Loucy (cell line): ENCODE results near the gene RAVER2.
"Not testable (repeated sequence)": the region's sequence is repeated elsewhere in the genome, so short reads cannot be mapped to it uniquely, and the experiment has no call there.

ENCODE experiments used
- H2AFZ ChIP-seq: fragments of 200-600 bp; sonication (generic); 2 replicates; pipeline ENCODE4 v1.6.0; 2016; ENCODE audit warnings: antibody characterized with exemption, mild to moderate bottlenecking, low read length, moderate library complexity
- H3F3A ChIP-seq: fragments of 200-600 bp; 2 replicates; pipeline ENCODE4 v1.6.0; 2016; ENCODE audit warnings: antibody characterized with exemption, low read depth, mild to moderate bottlenecking
- H3K27me3 ChIP-seq: fragments of 200-600 bp; sonication (generic); 2 replicates; pipeline ENCODE4 v1.6.1; 2014; ENCODE audit warnings: low read length, mild to moderate bottlenecking; ENCODE audit not compliant: insufficient read depth, poor library complexity, severe bottlenecking
- H3K36me3 ChIP-seq: fragments of 200-600 bp; sonication (generic); 2 replicates; pipeline ENCODE4 v1.6.1; 2016; ENCODE audit warnings: low read length; ENCODE audit not compliant: insufficient read depth
- H3K4me1 ChIP-seq: fragments of 200-600 bp; sonication (generic); 2 replicates; pipeline ENCODE4 v1.5.1; 2014; ENCODE audit warnings: low read length, mild to moderate bottlenecking; ENCODE audit not compliant: insufficient read depth, poor library complexity, severe bottlenecking
- H3K4me2 ChIP-seq: fragments of 200-600 bp; sonication (generic); 2 replicates; pipeline ENCODE4 v1.6.0; 2014; ENCODE audit warnings: antibody characterized with exemption, low read length, low read depth, mild to moderate bottlenecking; ENCODE audit not compliant: poor library complexity, severe bottlenecking
- H3K4me3 ChIP-seq: fragments of 200-600 bp; sonication (generic); 2 replicates; pipeline ENCODE4 v1.5.1; 2014; ENCODE audit warnings: low read length, mild to moderate bottlenecking, mixed read lengths; ENCODE audit not compliant: poor library complexity, severe bottlenecking
- H3K79me2 ChIP-seq: fragments of 200-600 bp; sonication (generic); 2 replicates; pipeline ENCODE4 v1.6.1; 2014; ENCODE audit warnings: low read length; ENCODE audit not compliant: insufficient read depth
- H3K9ac ChIP-seq: fragments of 200-600 bp; sonication (generic); 2 replicates; pipeline ENCODE4 v1.6.0; 2014; ENCODE audit warnings: mild to moderate bottlenecking, low read depth, low read length, moderate library complexity; ENCODE audit not compliant: poor library complexity, severe bottlenecking
- H3K9me2 ChIP-seq: fragments of 200-600 bp; sonication (generic); replicated peaks from 2 replicates; pipeline ENCODE4 v1.6.1; 2016; ENCODE audit warnings: low read depth, low read length, mixed read lengths
- H3K9me3 ChIP-seq: fragments of 200-600 bp; sonication (generic); 2 replicates; pipeline ENCODE4 v1.6.1; 2014; ENCODE audit warnings: mild to moderate bottlenecking, antibody characterized with exemption, low read length, low read depth; ENCODE audit not compliant: insufficient read depth
- H4K20me1 ChIP-seq: fragments of 200-600 bp; sonication (generic); 2 replicates; pipeline ENCODE4 v1.6.0; 2014; ENCODE audit warnings: antibody characterized with exemption, low read length, mild to moderate bottlenecking; ENCODE audit not compliant: insufficient read depth, poor library complexity, severe bottlenecking
- CTCF ChIP-seq: fragments of 200-600 bp; sonication (generic); conservative IDR thresholded peaks from 2 replicates; pipeline ENCODE4 v1.5.1; 2014; ENCODE audit warnings: mild to moderate bottlenecking, antibody characterized with exemption, low read length
- EZH2phosphoT487 ChIP-seq: fragments of 200-600 bp; IDR thresholded peaks from 2 replicates; pipeline ENCODE4 v1.6.1; 2018; ENCODE audit warnings: antibody characterized with exemption, mild to moderate bottlenecking, moderate library complexity, borderline replicate concordance

The RAVER2 gene

GRCh38 chr1:64814427-64814826, 69.6 kb downstream of the RAVER2 start:
- Histone ChIP-seq H3K27me3 (no peaks in the 10 kb centered on the region), H3K4me1 (no peaks in the 10 kb centered on the region), H3K9me2 (no peaks in the 10 kb centered on the region), H3K4me2 (no peak overlapping the region), H2AFZ (no peak overlapping the region), H3K9me3 (no peaks in the 10 kb centered on the region; the same call in 1 of the 2 replicates), H3K9ac (no peak overlapping the region), H3F3A (no peaks in the 10 kb centered on the region), H3K36me3 (peaks cover 29% of the 10 kb centered on the region), H4K20me1 (no peaks in the 10 kb centered on the region), H3K4me3 (no peak overlapping the region), H3K79me2 (no peaks in the 10 kb centered on the region)
- TF ChIP-seq EZH2phosphoT487 (no peak), CTCF (no peak)

- H3F3A ChIP-seq, H3K4me2 ChIP-seq, H3K4me3 ChIP-seq, H3K9me3 ChIP-seq, H3K79me2 ChIP-seq, H3K9ac ChIP-seq, H3K27me3 ChIP-seq, H3K4me1 ChIP-seq, H3K9me2 ChIP-seq, H2AFZ ChIP-seq, H4K20me1 ChIP-seq: not testable (repeated sequence)
- peaks cover 17% of the 10 kb centered on the region for H3K36me3 ChIP-seq
Measured at GRCh38 chr1:64817364-64817763, 72.5 kb downstream of the RAVER2 start.

- H3K4me1 ChIP-seq, H3K9ac ChIP-seq, H3K9me2 ChIP-seq, H3K9me3 ChIP-seq, H3F3A ChIP-seq, H3K4me3 ChIP-seq, H3K27me3 ChIP-seq, H3K36me3 ChIP-seq, H4K20me1 ChIP-seq, H3K4me2 ChIP-seq, H2AFZ ChIP-seq, H3K79me2 ChIP-seq: not testable (repeated sequence)
Measured at GRCh38 chr1:64820572-64820971, 75.7 kb downstream of the RAVER2 start.

GRCh38 chr1:64822621-64823020, 77.7 kb downstream of the RAVER2 start:
- no peaks in the 10 kb centered on the region for H3F3A ChIP-seq
- TF ChIP-seq EZH2phosphoT487 (no peak), CTCF (no peak)
- no peaks in the 10 kb centered on the region for H3K4me1 ChIP-seq
- H3K27me3 ChIP-seq: no peaks in the 10 kb centered on the region
- H3K4me2 ChIP-seq: no peak overlapping the region
- H3K79me2 ChIP-seq: no peaks in the 10 kb centered on the region
- H3K9me2 ChIP-seq: no peaks in the 10 kb centered on the region
- no peak overlapping the region for H3K4me3 ChIP-seq
- H4K20me1 ChIP-seq: no peaks in the 10 kb centered on the region
- 0 out of 2 replicates have a peak, but pooled peaks cover 3% of the 10 kb centered on the region for H3K36me3 ChIP-seq
- no peak overlapping the region for H3K9ac ChIP-seq
- no peak overlapping the region for H2AFZ ChIP-seq
- no peaks in the 10 kb centered on the region for H3K9me3 ChIP-seq
